ENCODE measurements around the gene PIK3C2G. TPM values are rescaled to one million over a fixed set of nuclear protein-coding genes. Genes with fewer than 3 reads are reported as not detected.

The PIK3C2G gene
- total RNA-seq, 1 donor from 2014 or later: 0.59 TPM

GRCh38 chr12:18472304-18472703 lies 211.0 kb downstream of the PIK3C2G start:
- no peaks in the 10 kb centered on the region for H3K9me3 ChIP-seq
- no peak for ATAC-seq

DNA sequence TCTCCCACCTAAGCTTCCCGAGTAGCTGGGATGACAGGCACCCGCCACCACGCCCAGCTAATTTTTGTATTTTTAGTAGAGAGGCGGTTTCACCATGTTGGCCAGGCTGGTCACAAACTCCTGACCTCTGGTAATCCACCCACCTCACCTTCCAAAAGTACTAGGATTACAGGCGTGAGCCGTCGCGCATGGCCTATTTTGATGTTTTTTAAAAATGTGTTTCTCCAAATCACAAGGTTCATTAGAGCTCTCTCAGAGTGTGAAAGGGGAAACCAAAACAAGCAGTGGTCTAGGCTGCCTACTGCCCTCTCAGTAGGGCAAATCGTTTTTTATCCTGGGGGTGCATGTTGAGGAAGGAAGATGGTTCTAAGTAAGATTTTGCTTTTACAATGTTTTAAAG lies 211.5 kb downstream of the PIK3C2G start:
- no peak for DNase-seq
- Histone ChIP-seq H3K4me3 (no peak overlapping the region), H3K9me3 (no peaks in the 10 kb centered on the region), H3K36me3 (no peaks in the 10 kb centered on the region), H3K4me1 (no peaks in the 10 kb centered on the region), H3K27ac (no peak overlapping the region), H3K27me3 (ENCODE audit: low read depth) (no peaks in the 10 kb centered on the region)
- intact Hi-C loops (cut with DNase I): no loop called here
- no peak for TF ChIP-seq CTCF (IDR thresholded peaks at IDR 0.05)
- ATAC-seq: no peak

More at GRCh38 chr12:18472304-18472703, 211.0 kb downstream of the PIK3C2G start:
- intact Hi-C loops (cut with DNase I): no loop called here
- H3K4me1 ChIP-seq: no peaks in the 10 kb centered on the region
- no peak for DNase-seq
- H3K27me3 ChIP-seq (ENCODE audit: low read depth): no peaks in the 10 kb centered on the region
- no peak overlapping the region for H3K27ac ChIP-seq
- no peaks in the 10 kb centered on the region for H3K36me3 ChIP-seq
- H3K4me3 ChIP-seq: no peak overlapping the region
- no peak for TF ChIP-seq CTCF (IDR thresholded peaks at IDR 0.05)

DNA sequence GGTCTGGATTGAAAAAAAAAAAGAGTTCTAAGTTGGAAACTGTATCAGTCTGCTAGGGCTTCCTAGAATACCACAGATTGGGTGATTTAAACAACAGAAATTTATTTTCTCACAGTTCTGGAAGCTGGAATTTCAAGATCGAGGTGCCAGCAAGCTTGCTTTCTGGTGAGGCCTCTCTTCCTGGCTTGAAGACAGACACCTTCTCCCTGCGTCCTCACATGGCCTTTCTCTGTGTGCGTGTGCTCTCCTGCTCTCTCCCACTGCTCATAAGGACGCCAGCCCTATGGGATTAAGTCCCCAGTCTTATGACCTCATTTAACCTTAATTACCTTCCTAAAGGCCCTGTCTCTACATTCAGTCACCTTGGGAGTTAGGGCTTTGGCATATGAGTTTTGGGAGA lies 215.5 kb downstream of the PIK3C2G start:
- TF ChIP-seq CTCF (IDR thresholded peaks at IDR 0.05): no peak
- intact Hi-C loops (cut with DNase I): no loop called here
- DNase-seq (no peak), ATAC-seq (no peak)
- H3K36me3 ChIP-seq: no peaks in the 10 kb centered on the region
- H3K9me3 ChIP-seq: no peaks in the 10 kb centered on the region
- H3K4me3 ChIP-seq: no peak overlapping the region
- no peak overlapping the region for H3K27ac ChIP-seq
- H3K4me1 ChIP-seq: no peaks in the 10 kb centered on the region
- H3K27me3 ChIP-seq (ENCODE audit: low read depth): no peaks in the 10 kb centered on the region

- H3K4me3 ChIP-seq: no peak overlapping the region
- no peaks in the 10 kb centered on the region for H3K27me3 ChIP-seq (ENCODE audit: low read depth)
- no peak for DNase-seq
- no peak overlapping the region for H3K27ac ChIP-seq
- no peaks in the 10 kb centered on the region for H3K36me3 ChIP-seq
- no peak for TF ChIP-seq CTCF (IDR thresholded peaks at IDR 0.05)
- ATAC-seq: peak in 1 of 2 donors; percentile 81
- no peaks in the 10 kb centered on the region for H3K9me3 ChIP-seq
- intact Hi-C loops (cut with DNase I): no loop called here
- H3K4me1 ChIP-seq: no peaks in the 10 kb centered on the region
These were observed 217.9 kb downstream of the PIK3C2G start for GRCh38 chr12:18479256-18479655.

GRCh38 chr12:18482601-18483120 lies 221.3 kb downstream of the PIK3C2G start:
- no peaks in the 10 kb centered on the region for H3K27me3 ChIP-seq (ENCODE audit: low read depth)
- H3K9me3 ChIP-seq: no peaks in the 10 kb centered on the region
- no peak for DNase-seq
- no peaks in the 10 kb centered on the region for H3K36me3 ChIP-seq
- no peak for TF ChIP-seq CTCF (IDR thresholded peaks at IDR 0.05)
- H3K27ac ChIP-seq: no peak overlapping the region
- no peak overlapping the region for H3K4me3 ChIP-seq
- intact Hi-C loops (cut with DNase I): no loop called here
- no peaks in the 10 kb centered on the region for H3K4me1 ChIP-seq
- ATAC-seq: no peak
